Measurements from ENCODE around the gene IRGQ.

The IRGQ gene

DNA sequence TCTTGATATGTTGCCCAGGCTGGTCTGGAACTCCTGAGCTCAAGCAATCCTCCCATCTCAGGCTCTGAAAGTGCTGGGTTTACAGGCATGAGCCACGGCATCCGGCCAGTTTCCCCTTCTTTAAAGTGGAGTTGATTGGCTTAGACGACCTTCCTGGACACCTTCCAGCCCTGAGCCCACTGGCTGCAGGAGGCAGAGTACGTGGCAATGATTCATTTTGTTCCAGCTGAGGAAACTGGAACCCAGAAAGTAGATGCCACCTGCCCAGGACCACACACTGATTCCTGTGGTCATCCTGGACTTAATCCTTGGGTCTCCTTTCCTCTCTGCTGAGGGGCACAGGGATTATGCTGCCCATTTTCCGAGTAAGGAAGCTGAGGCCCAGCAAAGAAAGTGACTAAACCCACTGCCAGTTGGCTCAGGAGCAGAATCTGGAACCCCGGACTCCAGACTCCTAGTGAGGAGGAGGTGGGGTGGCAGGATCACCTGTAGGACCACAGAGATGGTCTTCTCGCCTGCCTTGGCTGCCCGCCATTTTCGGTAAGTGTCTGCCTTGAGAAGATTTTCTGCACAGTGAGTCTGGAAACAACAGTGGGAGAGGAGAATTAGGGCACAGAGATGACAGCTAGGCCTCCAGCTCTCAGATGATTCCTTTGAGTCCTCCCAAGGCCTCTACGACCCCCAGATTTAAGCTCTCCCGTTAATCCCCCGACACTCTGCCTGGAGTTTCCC, 21.3 kb downstream of the IRGQ start:
- TF ChIP-seq GATA2 (IDR thresholded peaks at IDR 0.05; ENCODE audit: low read depth, low read length) (no peak), GATA3 (IDR thresholded peaks at IDR 0.05; ENCODE audit: low read depth, low read length) (no peak)

DNA sequence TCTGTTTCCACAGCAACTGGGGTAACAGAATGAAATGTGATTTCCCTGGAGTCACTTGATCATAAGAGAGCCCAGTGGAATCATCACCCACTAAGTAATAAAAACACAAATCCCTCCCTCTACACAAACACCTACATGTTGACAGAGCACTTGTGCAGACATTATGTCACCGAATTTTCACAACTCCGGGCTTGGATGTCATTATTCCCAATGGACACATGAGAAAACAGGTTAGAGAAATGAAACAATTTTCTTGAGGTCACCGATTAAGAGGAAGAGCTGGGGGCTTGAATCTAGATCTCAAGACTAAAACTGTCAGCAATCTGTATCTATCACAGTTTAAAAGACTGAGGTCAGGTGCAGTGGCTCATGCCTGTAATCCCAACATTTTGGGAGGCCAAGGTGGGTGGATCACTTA, 23.8 kb downstream of the IRGQ start:
- no peak for TF ChIP-seq GATA3 (IDR thresholded peaks at IDR 0.05; ENCODE audit: low read depth, low read length)
- no peak for TF ChIP-seq GATA2 (IDR thresholded peaks at IDR 0.05; ENCODE audit: low read depth, low read length)

DNA sequence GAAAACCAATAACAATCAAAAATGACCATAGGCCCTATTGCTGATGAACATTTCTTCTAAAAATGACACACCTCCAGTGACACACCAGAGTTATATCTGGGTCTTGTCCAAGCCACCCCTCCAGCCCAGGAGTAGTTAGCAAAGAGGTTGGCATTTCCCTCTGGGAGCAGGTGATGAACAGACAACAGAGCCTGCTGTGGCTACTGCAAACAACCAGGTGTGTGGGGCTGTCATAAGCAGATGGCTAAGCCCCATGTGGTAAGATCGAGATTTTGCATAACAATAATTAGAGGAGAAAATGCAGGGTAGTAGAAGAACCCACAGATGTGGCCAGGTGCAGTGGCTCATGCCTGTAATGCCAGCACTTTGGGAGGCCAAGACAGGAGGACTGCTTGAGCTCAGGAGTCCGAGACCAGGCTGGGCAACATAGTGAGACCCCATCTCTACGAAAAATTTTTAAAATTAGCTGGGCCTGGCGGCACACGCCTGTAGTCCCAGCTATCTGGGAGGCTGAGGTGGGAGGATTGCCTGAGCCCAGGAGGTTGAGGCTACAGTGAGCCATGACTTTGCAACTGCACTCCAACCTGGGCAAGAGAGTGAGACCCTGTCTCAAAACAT, 25.7 kb downstream of the IRGQ start:
- TF ChIP-seq GATA2 (IDR thresholded peaks at IDR 0.05; ENCODE audit: low read depth, low read length), result no peak
- no peak for TF ChIP-seq GATA3 (IDR thresholded peaks at IDR 0.05; ENCODE audit: low read depth, low read length)

DNA sequence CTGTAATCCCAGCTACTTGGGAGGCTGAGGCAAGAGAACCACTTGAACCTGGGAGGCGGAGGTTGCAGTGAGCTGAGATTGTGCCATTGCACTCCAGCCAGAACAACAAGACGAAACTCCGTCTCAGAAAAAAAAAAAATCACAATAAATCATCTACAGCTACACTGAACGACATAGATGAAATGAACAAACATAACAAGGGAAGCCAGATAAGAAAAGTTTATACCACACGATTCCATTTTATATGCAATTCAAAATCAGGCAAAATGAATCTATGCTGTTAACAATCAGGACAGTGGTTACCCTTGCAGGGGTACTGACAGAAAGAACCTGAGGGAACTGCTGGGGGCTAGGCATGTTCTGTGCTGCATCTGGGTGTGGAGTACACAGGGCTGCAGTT, 26.3 kb downstream of the IRGQ start:
- TF ChIP-seq GATA2 (IDR thresholded peaks at IDR 0.05; ENCODE audit: low read depth, low read length), result no peak

DNA sequence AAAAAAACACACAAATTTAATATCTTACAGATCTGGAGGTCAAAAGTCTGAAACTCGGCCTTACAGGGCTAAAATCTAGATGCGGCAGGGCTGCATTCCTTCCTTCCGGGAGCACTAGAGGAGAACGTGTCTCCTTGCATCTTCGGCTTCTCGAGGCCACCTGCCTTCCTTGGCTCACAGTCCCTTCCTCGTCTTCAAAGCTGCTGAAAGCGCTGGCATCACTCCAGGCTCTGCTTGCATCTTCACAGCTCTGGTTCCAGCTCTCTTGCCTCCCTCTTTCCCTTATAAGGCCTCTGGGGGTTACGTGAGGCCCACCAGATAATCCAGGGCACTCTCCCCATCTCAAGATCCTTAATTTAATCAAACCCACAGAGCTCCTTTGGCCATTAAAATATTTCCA, 31.1 kb downstream of the IRGQ start:
- no peak for TF ChIP-seq GATA2 (IDR thresholded peaks at IDR 0.05; ENCODE audit: low read depth, low read length)
- TF ChIP-seq GATA3 (IDR thresholded peaks at IDR 0.05; ENCODE audit: low read depth, low read length), result no peak

DNA sequence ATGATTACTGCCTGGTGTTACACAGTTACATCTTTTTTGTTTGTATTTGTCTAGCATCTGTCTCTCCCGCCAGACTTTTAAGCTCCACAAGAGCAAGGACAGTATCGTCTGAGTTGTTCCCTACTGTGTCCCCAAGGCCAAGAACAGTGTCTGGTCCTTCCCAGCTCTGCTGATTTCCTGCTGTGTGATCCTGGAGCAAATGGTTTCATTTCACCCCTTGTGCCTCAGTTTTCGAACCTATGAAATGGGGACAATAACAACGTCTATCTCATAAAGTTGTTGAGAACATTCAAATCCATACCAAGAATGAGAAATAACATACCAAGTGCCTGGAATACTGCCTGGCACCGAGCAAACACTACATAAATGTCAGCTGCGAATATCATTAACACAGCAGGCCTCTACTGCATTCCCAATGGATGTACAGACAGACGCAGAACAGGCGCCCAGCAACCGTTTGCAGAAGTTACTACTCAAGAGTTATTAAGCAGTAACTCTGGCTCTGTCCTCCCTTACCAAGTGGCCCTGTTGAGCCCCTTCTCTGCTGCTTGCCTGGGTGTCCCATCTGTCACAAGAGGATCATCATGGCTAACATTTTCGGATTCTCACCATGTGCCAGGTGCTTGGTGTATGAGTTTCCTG, 32.0 kb downstream of the IRGQ start:
- TF ChIP-seq GATA2 (IDR thresholded peaks at IDR 0.05; ENCODE audit: low read depth, low read length), result no peak
- no peak for TF ChIP-seq GATA3 (IDR thresholded peaks at IDR 0.05; ENCODE audit: low read depth, low read length)

DNA sequence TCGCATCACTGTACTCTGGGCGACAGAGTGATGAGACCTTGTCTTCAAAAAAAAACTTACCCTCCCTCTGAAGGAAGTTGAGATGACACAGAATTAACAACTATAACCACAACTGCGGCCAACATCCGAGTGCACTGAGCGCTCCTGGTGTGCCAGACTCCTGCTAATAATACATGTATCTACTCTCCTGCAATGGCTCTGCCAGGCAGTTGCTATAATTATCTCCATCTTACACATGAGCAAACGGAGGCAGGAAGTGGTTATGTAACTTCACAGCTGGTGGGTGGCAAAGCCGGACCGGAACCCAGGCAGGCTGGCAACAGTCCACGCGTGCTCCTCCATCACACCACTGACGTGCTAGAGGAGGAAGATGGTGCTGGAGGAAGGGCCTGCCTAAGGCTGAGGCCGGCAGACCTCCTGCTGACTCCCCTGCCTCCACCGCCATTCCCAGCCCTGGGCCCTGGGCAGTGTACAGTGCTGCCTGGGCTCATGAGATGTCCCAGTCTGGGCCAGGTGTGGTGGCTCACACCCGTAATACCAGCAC, 33.2 kb downstream of the IRGQ start:
- TF ChIP-seq GATA2 (IDR thresholded peaks at IDR 0.05; ENCODE audit: low read depth, low read length) (no peak), GATA3 (IDR thresholded peaks at IDR 0.05; ENCODE audit: low read depth, low read length) (no peak)

DNA sequence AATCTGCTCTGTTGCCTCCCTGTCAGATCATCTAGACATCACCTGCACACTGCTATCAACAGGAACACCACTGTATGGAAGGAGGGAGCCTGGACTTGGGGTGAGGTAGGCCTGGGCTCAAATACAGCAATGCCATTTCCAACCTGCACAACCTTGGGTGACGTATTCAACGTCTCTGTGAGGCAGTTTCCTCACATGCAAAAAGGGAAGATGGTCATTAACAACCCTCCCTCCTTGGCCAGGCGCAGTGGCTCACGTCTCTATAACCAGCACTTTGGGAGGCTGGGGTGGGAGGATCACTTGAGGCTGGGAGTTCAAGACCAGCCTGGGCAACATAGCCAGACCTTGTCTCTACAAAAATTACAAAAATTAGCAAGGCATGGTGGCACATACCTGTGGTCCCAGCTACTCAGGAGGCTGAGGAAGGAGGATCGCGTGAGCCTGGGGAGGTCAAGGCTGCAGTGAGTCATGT, 33.7 kb downstream of the IRGQ start:
- TF ChIP-seq GATA2 (IDR thresholded peaks at IDR 0.05; ENCODE audit: low read depth, low read length), result no peak
- TF ChIP-seq GATA3 (IDR thresholded peaks at IDR 0.05; ENCODE audit: low read depth, low read length), result no peak

DNA sequence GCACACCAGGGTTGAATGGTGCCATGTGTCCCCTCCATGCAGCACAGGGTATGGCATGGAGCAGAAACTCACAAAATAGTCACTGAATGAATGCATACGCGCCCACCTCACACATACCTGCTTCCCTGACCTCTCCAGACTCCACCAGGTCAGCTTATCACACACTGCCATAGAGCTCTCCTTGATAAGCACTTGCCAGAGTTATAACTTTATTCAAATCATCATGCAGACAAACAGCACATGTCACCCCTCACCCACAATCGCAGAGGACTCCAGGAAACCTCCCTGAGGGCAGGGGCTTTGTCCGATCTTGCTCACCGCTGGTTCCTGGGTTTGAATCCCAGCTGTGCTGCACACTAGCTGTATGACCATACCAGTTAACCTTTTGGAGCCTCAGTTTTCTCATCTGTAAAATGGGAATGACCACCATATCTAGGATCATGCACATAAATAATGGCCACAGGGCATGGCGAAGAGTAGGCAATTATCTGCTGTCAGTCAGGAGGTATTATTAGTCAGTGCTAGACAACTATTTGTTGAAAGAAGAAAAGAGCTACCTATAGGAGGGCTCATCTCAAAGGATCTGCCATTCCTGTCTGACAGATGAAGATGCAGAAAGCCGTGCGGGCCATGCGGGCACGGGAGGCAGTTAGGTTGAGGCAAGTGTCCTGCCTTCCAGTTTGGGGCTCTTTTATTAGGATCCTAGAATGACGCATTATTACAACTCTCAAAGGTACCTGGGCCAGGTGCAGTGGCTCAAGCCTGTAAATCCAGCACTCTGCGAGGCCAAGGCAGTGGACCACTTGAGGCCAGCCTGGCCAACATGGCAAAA, 34.6 kb downstream of the IRGQ start:
- TF ChIP-seq GATA2 (IDR thresholded peaks at IDR 0.05; ENCODE audit: low read depth, low read length) (no peak), GATA3 (IDR thresholded peaks at IDR 0.05; ENCODE audit: low read depth, low read length) (no peak)

DNA sequence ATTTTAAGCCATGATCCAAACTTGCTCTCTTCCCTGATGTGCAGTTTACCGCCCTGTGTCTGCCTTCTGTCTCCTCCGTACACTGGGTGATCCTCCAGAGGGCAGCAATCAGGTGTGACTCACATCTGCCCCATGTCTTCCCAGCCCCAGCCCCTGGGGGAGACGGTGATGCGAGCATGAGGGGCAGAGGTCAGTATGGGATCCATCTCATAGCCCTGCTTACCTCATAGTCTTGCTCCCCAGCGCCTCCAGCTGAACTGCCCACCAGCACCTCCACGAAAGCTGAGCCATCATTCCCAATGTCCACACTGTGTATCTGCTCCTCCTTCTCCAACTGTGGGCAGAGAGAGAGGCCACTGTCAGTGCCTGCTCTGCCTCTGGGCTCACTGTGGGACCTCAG, 35.2 kb downstream of the IRGQ start:
- TF ChIP-seq GATA2 (IDR thresholded peaks at IDR 0.05; ENCODE audit: low read depth, low read length) (no peak), GATA3 (IDR thresholded peaks at IDR 0.05; ENCODE audit: low read depth, low read length) (no peak)

DNA sequence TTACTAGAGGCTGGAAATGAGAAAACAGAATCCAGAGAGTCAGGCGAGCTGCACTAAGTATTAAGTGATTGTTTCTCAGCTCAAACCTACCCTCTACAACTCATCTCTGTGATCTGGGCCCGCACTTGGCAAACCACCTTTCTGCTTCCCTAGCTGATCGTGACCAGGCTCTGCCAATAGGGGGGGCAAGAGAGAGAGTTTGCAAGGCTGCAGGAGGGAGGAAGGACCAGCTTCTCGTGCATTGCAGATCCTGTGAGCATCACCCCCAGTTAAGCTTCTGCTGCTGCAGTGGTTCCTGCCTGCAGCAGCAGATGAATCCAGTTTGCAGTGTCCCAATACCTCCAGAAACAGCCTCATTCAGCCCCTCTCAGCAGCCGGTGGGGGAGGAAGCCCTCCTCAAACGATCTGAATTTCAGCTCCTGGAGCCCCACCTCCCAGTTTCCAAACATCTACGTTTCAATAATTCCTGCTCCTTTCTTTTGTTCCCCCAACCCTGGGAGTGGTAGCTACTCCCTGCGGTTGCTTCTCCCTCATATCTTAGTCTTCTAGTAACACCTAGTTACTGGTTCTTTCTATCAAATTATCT, 40.7 kb downstream of the IRGQ start:
- TF ChIP-seq GATA2 (IDR thresholded peaks at IDR 0.05; ENCODE audit: low read depth, low read length), result no peak
- no peak for TF ChIP-seq GATA3 (IDR thresholded peaks at IDR 0.05; ENCODE audit: low read depth, low read length)

DNA sequence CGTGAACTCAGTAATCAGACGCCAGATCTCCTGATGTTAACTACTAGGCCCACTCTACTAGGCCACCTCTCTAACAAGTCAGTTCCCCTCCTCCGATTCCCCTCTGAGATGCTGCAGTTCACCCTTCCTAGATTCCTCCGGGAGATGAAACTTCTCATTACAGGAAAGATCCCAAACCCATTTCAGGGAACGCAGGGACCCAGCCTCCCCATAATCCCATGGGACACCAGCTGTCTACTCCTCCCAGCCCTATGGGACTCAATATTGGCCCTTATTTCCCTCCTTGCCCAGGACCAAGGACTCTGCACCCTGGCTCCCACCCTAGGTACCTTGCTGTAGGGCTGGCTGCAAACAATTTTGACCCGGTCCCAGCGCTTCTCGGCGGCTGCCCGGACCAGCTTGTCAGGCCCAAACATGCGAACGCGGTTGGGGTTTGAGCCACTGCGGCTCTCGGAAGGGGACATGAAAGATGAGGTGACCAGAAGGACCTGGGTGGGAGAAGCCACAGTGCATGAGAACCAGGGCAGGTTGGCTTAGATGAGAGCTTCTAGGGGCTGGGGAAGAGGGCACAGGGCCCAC, 41.5 kb downstream of the IRGQ start:
- TF ChIP-seq GATA3 (IDR thresholded peaks at IDR 0.05; ENCODE audit: low read depth, low read length) (no peak), GATA2 (IDR thresholded peaks at IDR 0.05; ENCODE audit: low read depth, low read length) (no peak)

DNA sequence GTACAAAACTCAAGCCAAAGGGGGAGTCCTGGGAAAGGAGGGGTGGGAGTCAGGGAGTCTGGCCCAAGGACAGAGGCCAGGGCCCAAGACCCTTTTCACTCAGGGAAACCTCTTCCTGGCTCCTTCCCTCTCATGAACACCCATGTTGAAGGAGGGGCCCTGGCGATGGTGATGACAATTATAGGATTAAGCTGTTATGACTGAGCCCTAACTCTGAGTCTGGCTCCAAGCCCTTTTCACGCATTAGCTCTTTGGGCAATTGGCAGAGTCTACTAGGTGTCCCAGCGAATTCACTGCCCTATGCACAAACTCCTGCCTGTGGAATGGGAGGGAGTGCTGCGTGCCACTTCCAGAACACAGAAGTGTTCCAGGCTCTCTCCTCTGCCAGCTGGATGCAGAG, 42.3 kb downstream of the IRGQ start:
- no peak for TF ChIP-seq GATA3 (IDR thresholded peaks at IDR 0.05; ENCODE audit: low read depth, low read length)
- TF ChIP-seq GATA2 (IDR thresholded peaks at IDR 0.05; ENCODE audit: low read depth, low read length), result no peak

Data from SH-SY5Y (cell line).